ENCODE data around the gene RABGAP1L. TPM values are rescaled to one million over a fixed set of nuclear protein-coding genes. Genes with fewer than 3 reads are reported as not detected.

The RABGAP1L gene
- total RNA-seq, 2 donors from 2014 or later: 37.9 to 59.8 TPM

GRCh38 chr1:174297351-174297750, 138.0 kb downstream of the RABGAP1L start:
- ATAC-seq (ENCODE audit: insufficient number of reproducible peaks, low FRiP score, low read depth): no peak
- H3K9me3 ChIP-seq: no peaks in the 10 kb centered on the region
- TF ChIP-seq, protein P1, sequence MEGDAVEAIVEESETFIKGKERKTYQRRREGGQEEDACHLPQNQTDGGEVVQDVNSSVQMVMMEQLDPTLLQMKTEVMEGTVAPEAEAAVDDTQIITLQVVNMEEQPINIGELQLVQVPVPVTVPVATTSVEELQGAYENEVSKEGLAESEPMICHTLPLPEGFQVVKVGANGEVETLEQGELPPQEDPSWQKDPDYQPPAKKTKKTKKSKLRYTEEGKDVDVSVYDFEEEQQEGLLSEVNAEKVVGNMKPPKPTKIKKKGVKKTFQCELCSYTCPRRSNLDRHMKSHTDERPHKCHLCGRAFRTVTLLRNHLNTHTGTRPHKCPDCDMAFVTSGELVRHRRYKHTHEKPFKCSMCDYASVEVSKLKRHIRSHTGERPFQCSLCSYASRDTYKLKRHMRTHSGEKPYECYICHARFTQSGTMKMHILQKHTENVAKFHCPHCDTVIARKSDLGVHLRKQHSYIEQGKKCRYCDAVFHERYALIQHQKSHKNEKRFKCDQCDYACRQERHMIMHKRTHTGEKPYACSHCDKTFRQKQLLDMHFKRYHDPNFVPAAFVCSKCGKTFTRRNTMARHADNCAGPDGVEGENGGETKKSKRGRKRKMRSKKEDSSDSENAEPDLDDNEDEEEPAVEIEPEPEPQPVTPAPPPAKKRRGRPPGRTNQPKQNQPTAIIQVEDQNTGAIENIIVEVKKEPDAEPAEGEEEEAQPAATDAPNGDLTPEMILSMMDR (IDR thresholded peaks at IDR 0.05): no peak
- no peaks in the 10 kb centered on the region for H3K27me3 ChIP-seq (replicated peaks; ENCODE audit: insufficient read depth)
- DNase-seq (ENCODE audit: low spot score): no peak
- H3K4me1 ChIP-seq (ENCODE audit: control insufficient read depth in 1 of 2, low read depth in 2 of 2): no peaks in the 10 kb centered on the region
- H3K4me3 ChIP-seq: no peak overlapping the region
- peaks cover 2% of the 10 kb centered on the region for H3K36me3 ChIP-seq
- H3K27ac ChIP-seq: no peak overlapping the region

DNA sequence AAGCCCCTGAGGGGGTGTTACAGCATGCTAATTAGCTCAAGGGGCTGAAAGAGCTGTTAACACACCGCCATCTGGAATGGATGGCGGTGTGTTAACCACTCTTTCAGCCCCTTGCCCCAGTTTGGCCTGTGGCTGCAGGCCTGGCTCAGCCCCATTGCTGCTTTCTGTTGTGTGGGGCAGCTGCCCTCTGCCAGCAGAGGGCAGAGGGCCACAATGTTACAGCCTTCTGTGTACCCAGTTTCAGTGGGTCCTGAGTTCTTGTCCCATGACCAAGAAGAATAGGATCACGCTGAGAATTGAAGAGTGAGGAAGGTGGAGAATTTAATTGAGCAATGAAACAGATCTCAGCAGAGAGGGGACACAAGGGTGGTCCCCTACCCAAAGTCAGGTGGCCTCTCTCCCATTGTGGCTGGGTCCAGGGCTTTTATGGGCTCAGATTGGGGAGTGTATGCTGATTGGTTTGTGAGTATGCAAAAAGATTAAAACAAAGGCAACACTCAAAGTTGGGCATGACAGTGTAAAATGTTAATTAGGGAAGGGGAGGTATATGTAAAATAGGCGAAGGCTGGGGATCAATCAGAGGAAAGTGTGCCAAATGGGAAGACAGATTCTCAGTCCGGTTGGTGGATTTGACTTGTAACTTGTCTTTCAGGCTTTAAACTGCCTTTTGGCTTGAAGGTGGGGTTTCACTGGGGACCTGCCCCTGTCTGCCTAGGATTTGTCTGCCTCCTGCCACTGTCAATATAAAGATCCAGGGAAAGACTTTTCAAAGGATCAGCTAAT, 142.2 kb downstream of the RABGAP1L start:
- Histone ChIP-seq H3K27ac (no peak overlapping the region), H3K4me1 (ENCODE audit: control insufficient read depth in 1 of 2, low read depth in 2 of 2) (no peaks in the 10 kb centered on the region), H3K4me3 (no peak overlapping the region), H3K9me3 (no peaks in the 10 kb centered on the region), H3K27me3 (replicated peaks; ENCODE audit: insufficient read depth) (no peaks in the 10 kb centered on the region), H3K36me3 (peaks cover 4% of the 10 kb centered on the region)
- ATAC-seq (ENCODE audit: insufficient number of reproducible peaks, low FRiP score, low read depth) (no peak), DNase-seq (ENCODE audit: low spot score) (no peak)
- TF ChIP-seq, protein P1 (IDR thresholded peaks at IDR 0.05): no peak

DNA sequence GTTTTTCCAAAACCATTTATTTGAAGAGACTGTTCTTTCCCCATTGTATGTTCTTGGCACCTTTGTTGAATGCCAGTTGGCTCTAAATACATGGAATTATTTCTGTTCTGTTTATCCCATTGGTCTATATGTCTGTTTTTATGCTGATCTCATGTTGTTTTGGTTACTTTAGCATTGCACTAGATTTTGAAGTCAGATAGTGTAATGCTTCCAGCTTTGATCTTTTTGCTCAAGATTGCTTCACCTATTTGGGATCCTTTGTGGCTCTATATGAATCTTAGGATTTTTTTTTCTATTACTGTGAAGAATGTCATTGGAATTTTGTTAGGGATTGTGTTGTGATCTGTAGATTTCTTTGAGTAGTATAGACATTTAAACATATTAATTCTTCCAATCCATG, 149.3 kb downstream of the RABGAP1L start:
- no peaks in the 10 kb centered on the region for H3K4me1 ChIP-seq (ENCODE audit: control insufficient read depth in 1 of 2, low read depth in 2 of 2)
- H3K36me3 ChIP-seq: peaks cover 4% of the 10 kb centered on the region
- no peak overlapping the region for H3K4me3 ChIP-seq
- no peak overlapping the region for H3K27ac ChIP-seq
- H3K9me3 ChIP-seq: peaks cover 7% of the 10 kb centered on the region
- DNase-seq (ENCODE audit: low spot score): no peak
- TF ChIP-seq, protein P1 (IDR thresholded peaks at IDR 0.05): no peak
- H3K27me3 ChIP-seq (replicated peaks; ENCODE audit: insufficient read depth): no peaks in the 10 kb centered on the region
- no peak for ATAC-seq (ENCODE audit: insufficient number of reproducible peaks, low FRiP score, low read depth)

DNA sequence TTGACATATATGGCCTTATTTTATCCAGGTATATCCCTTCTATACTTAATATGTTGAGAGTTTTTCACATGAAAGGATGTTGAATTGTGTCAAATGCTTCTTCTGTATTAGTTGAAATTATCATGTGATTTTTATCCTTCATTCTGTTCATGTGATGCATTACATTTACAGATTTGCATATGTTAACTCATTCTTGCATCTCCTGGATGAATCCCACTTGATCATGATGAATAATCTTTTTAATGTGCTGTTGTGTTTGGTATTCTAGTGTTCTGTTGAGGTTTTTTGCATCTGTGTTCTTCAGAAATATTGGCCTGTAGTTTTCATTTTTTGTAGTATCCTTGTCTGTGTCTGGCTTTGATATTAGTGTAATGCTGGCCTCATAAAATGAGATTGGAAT, 150.2 kb downstream of the RABGAP1L start:
- no peak for DNase-seq (ENCODE audit: low spot score)
- Histone ChIP-seq H3K27ac (no peak overlapping the region), H3K36me3 (peaks cover 4% of the 10 kb centered on the region), H3K4me3 (no peak overlapping the region), H3K4me1 (ENCODE audit: control insufficient read depth in 1 of 2, low read depth in 2 of 2) (no peaks in the 10 kb centered on the region), H3K27me3 (replicated peaks; ENCODE audit: insufficient read depth) (no peaks in the 10 kb centered on the region), H3K9me3 (peaks cover 7% of the 10 kb centered on the region)
- ATAC-seq (ENCODE audit: insufficient number of reproducible peaks, low FRiP score, low read depth): no peak
- TF ChIP-seq, protein P1 (IDR thresholded peaks at IDR 0.05): no peak

DNA sequence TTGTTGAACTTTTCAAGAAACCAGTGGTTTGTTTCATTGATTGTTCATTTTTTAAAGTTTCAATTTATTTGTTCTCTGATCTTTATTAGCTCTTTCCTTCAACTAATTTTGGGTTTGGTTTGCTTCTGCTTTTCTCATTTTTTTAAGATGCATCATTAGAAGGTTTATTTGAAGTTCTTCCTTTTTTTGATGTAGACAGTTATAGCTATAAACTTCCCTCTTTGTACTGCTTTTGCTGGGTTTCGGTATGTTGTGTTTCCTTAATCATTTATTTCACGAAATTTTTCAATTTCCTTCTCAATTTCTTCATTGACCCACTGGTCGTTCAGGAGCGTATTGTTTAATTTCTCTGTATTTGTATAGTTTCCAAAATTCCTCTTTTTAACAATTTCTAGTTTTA, 155.1 kb downstream of the RABGAP1L start:
- no peaks in the 10 kb centered on the region for H3K4me1 ChIP-seq (ENCODE audit: control insufficient read depth in 1 of 2, low read depth in 2 of 2)
- H3K4me3 ChIP-seq: no peak overlapping the region
- H3K9me3 ChIP-seq: peaks cover 11% of the 10 kb centered on the region
- no peaks in the 10 kb centered on the region for H3K27me3 ChIP-seq (replicated peaks; ENCODE audit: insufficient read depth)
- peaks cover 4% of the 10 kb centered on the region for H3K36me3 ChIP-seq
- ATAC-seq (ENCODE audit: insufficient number of reproducible peaks, low FRiP score, low read depth): no peak
- no peak overlapping the region for H3K27ac ChIP-seq
- DNase-seq (ENCODE audit: low spot score): no peak
- TF ChIP-seq, protein P1 (IDR thresholded peaks at IDR 0.05): no peak

Data from thoracic aorta (tissue), 2 donors.